Measurements from ENCODE around the gene NVL.

GRCh38 chr1:224300346-224300745, 29.6 kb downstream of the NVL start:
- TF ChIP-seq EZH2phosphoT487 (IDR thresholded peaks at IDR 0.05) = no peak
- no peak for TF ChIP-seq CTCF (IDR thresholded peaks at IDR 0.05)

Measured in neural progenitor cell (in vitro differentiated cells).